Caco-2 (cell line): Measurements from ENCODE around the gene ZMYM3. TPM values are rescaled to one million over a fixed set of nuclear protein-coding genes. Genes with fewer than 3 reads are reported as not detected.

Experiments used
- BruUV-seq: library from RNA; stranded (reverse); fragments of 400-500 nt; replicated peaks from 2 replicates; lab custom pipeline; 2021; lab: Mats Ljungman, UMichigan
- CTCF ChIA-PET: fragments of 300-600 bp; sonication (Branson Sonifier 250); formaldehyde crosslinking; loops from one replicate; lab custom pipeline; 2022; ENCODE audit warnings: antibody characterized with exemption; lab: Charles Lee
- POLR2A ChIA-PET: fragments of 300-600 bp; sonication (Branson Sonifier 250); formaldehyde crosslinking; loops from one replicate; lab custom pipeline; 2022; ENCODE audit warnings: antibody characterized with exemption; lab: Charles Lee
- DNase-seq, 2 experiments: peaks; one replicate each; pipeline versions ENCODE4 v3.0.0 to v3.0.0-alpha.2; 2020 to 2022
- H3K27me3 ChIP-seq: replicated peaks from 2 replicates; pipeline ENCODE4 v1.6.0; 2011; ENCODE audit warnings: low read length; ENCODE audit not compliant: control insufficient read depth, insufficient read depth
- H3K36me3 ChIP-seq: 2 replicates; pipeline ENCODE4 v1.5.1; 2011; ENCODE audit warnings: low read length; ENCODE audit not compliant: control insufficient read depth, insufficient read depth
- H3K4me1 ChIP-seq: fragments of 250-450 bp; sonication (Bioruptor Pico); 2 replicates; pipeline ENCODE4 v1.5.1; 2020; ENCODE audit warnings: mild to moderate bottlenecking
- H3K4me3 ChIP-seq: 2 replicates; pipeline ENCODE4 v1.5.1; 2011; ENCODE audit warnings: low read depth, mild to moderate bottlenecking, control low read depth, low read length
- H3K9me3 ChIP-seq: fragments of 250-450 bp; sonication (Bioruptor Pico); 2 replicates; pipeline ENCODE4 v1.5.1; 2020; ENCODE audit warnings: mild to moderate bottlenecking, moderate library complexity
- H3K27ac Mint-ChIP-seq: one replicate; pipeline ENCODE4 v1.8.0; 2022; ENCODE audit warnings: mixed read lengths; ENCODE audit not compliant: unreplicated experiment
- H3K27me3 Mint-ChIP-seq: one replicate; pipeline ENCODE4 v1.8.0; 2022; ENCODE audit warnings: mixed read lengths; ENCODE audit not compliant: insufficient read depth, unreplicated experiment
- H3K36me3 Mint-ChIP-seq: one replicate; pipeline ENCODE4 v1.8.0; 2022; ENCODE audit warnings: mild to moderate bottlenecking, mixed read lengths; ENCODE audit not compliant: insufficient read depth, unreplicated experiment
- H3K4me1 Mint-ChIP-seq: one replicate; pipeline ENCODE4 v1.8.0; 2022; ENCODE audit warnings: low read depth, mixed read lengths; ENCODE audit not compliant: unreplicated experiment
- H3K4me3 Mint-ChIP-seq: one replicate; pipeline ENCODE4 v1.8.0; 2022; ENCODE audit warnings: mild to moderate bottlenecking, moderate library complexity, mixed read lengths; ENCODE audit not compliant: unreplicated experiment
- H3K9me3 Mint-ChIP-seq: one replicate; pipeline ENCODE4 v1.8.0; 2022; ENCODE audit warnings: mixed read lengths; ENCODE audit not compliant: unreplicated experiment
- CTCF ChIP-seq, 2 experiments: fragments of 200-600 bp in 1 of 2; IDR thresholded peaks; 1 replicate in 1 of 2; 2 replicates in 1 of 2; pipeline versions ENCODE4 v1.5.1 to v1.8.0; 2011 to 2022; ENCODE audit warnings: antibody characterized with exemption in 1 of 2, control low read depth in 1 of 2, inconsistent platforms in 1 of 2, low read depth in 1 of 2, low read length in 1 of 2, mild to moderate bottlenecking in 1 of 2, moderate library complexity in 1 of 2; ENCODE audit not compliant: insufficient read depth in 1 of 2, severe bottlenecking in 1 of 2, unreplicated experiment in 1 of 2
- intact Hi-C: fragments of 100-400 bp; cut with micrococcal nuclease; formaldehyde crosslinking; loops from one replicate; pipeline ENCODE4 v1.10.0; 2022; ENCODE audit not compliant: unreplicated experiment
- total RNA-seq: library from RNA; stranded (reverse); gene quantifications from 2 replicates; pipeline ENCODE4 v1.2.3, GENCODE V29; 2022

ZMYM3 gene
- total RNA-seq, 1 experiment from 2014 or later: 55.1 TPM

- Mint-ChIP-seq H3K27ac (no peak overlapping the region), H3K4me3 (no peak overlapping the region), H3K9me3 (no peaks in the 10 kb centered on the region), H3K4me1 (peaks cover 22% of the 10 kb centered on the region), H3K27me3 (no peaks in the 10 kb centered on the region), H3K36me3 (no peaks in the 10 kb centered on the region)
- DNase-seq: no peak
- intact Hi-C loops: loop anchor here (10.0 kb wide), 1 partner anchor 74 kb away; the partner anchor contains the start of gene NONO
- BruUV-seq: no TSS peak
- Histone ChIP-seq H3K36me3 (no peaks in the 10 kb centered on the region), H3K27me3 (no peaks in the 10 kb centered on the region), H3K9me3 (no peaks in the 10 kb centered on the region), H3K4me3 (no peak overlapping the region), H3K4me1 (peaks cover 18% of the 10 kb centered on the region)
- POLR2A ChIA-PET: no interaction called here
- TF ChIP-seq CTCF (IDR thresholded peaks at IDR 0.05; ENCODE audit: insufficient read depth in 1 of 2, low read depth in 1 of 2, low read length in 1 of 2, severe bottlenecking in 1 of 2, unreplicated experiment in 1 of 2): no peak
- CTCF ChIA-PET: no interaction called here
Observed at GRCh38 chrX:71210816-71211215, 43.1 kb downstream of the ZMYM3 start.

- ChIA-PET POLR2A (no interaction called here), CTCF (no interaction called here)
- Histone ChIP-seq H3K27me3 (no peaks in the 10 kb centered on the region), H3K4me1 (no peaks in the 10 kb centered on the region; the same call in 1 of the 2 replicates), H3K9me3 (no peaks in the 10 kb centered on the region), H3K4me3 (no peak overlapping the region), H3K36me3 (no peaks in the 10 kb centered on the region)
- intact Hi-C loops: no loop called here
- Mint-ChIP-seq H3K36me3 (no peaks in the 10 kb centered on the region), H3K9me3 (no peaks in the 10 kb centered on the region), H3K4me1 (peaks cover 26% of the 10 kb centered on the region), H3K27ac (no peak overlapping the region), H3K4me3 (no peak overlapping the region), H3K27me3 (no peaks in the 10 kb centered on the region)
- no TSS peak for BruUV-seq
- TF ChIP-seq CTCF (IDR thresholded peaks at IDR 0.05; ENCODE audit: insufficient read depth in 1 of 2, low read depth in 1 of 2, low read length in 1 of 2, severe bottlenecking in 1 of 2, unreplicated experiment in 1 of 2): no peak
- no peak for DNase-seq
Observed at GRCh38 chrX:71199252-71200008, 54.5 kb downstream of the ZMYM3 start.

GRCh38 chrX:71198066-71198465, 55.9 kb downstream of the ZMYM3 start:
- Mint-ChIP-seq H3K27me3 (no peaks in the 10 kb centered on the region), H3K4me1 (peaks cover 33% of the 10 kb centered on the region), H3K36me3 (no peaks in the 10 kb centered on the region), H3K9me3 (no peaks in the 10 kb centered on the region), H3K4me3 (no peak overlapping the region), H3K27ac (no peak overlapping the region)
- intact Hi-C loops: no loop called here
- no peak overlapping the region for H3K4me3 ChIP-seq
- no peaks in the 10 kb centered on the region for H3K27me3 ChIP-seq
- POLR2A ChIA-PET: interaction anchor here (0.8 to 1.0 kb wide), 2 partner anchors 85 to 168 kb away, joined by 4 read pairs; partner anchors contain the start of genes NONO and TAF1
- H3K36me3 ChIP-seq: no peaks in the 10 kb centered on the region
- TF ChIP-seq CTCF (IDR thresholded peaks at IDR 0.05; ENCODE audit: insufficient read depth in 1 of 2, low read depth in 1 of 2, low read length in 1 of 2, severe bottlenecking in 1 of 2, unreplicated experiment in 1 of 2): no peak
- no peaks in the 10 kb centered on the region for H3K9me3 ChIP-seq
- no peak for DNase-seq
- CTCF ChIA-PET: no interaction called here
- no TSS peak for BruUV-seq
- H3K4me1 ChIP-seq: no peaks in the 10 kb centered on the region; the same call in 1 of the 2 replicates
